Right lobe of liver (tissue), 6 donors: Measurements from ENCODE around the gene HSCB. TPM values are rescaled to one million over a fixed set of nuclear protein-coding genes. Genes with fewer than 3 reads are reported as not detected.

ENCODE experiments used
- ATAC-seq, 4 donors: fragments of 200-7000 bp; cut with Tn5 transposase; one replicate each; pipeline ENCODE4 v1.9.1; 2020; ENCODE audit warnings: mild to moderate bottlenecking in 4 of 4, moderate library complexity in 4 of 4
- DNase-seq, 3 donors: peaks; one replicate each; pipeline ENCODE4 v3.0.0-alpha.2; 2020
- H3K27ac ChIP-seq, 3 donors: fragments of 200-600 bp; one replicate each; pipeline ENCODE4 v1.8.0; 2022
- H3K27me3 ChIP-seq, 2 donors: fragments of 200-600 bp; one replicate each; pipeline ENCODE4 v1.8.0; 2022
- H3K36me3 ChIP-seq, 4 donors: fragments of 200-600 bp; sonication (generic) in 1 of 4; one replicate each; pipeline versions ENCODE4 v1.5.1 to v1.8.0; 2017 to 2022; ENCODE audit warnings: control low read depth in 1 of 4
- H3K4me1 ChIP-seq, 4 donors: fragments of 200-600 bp; sonication (generic) in 1 of 4; one replicate each; pipeline versions ENCODE4 v1.5.1 to v1.8.0; 2017 to 2022; ENCODE audit warnings: control low read depth in 1 of 4
- H3K4me3 ChIP-seq, 3 donors: fragments of 200-600 bp; one replicate each; pipeline ENCODE4 v1.8.0; 2022
- H3K9me3 ChIP-seq, 4 donors: fragments of 200-600 bp; sonication (generic) in 1 of 4; one replicate each; pipeline versions ENCODE4 v1.5.1 to v1.8.0; 2017 to 2022; ENCODE audit warnings: control low read depth in 1 of 4
- POLR2A ChIP-seq: fragments of 450-650 bp; IDR thresholded peaks from one replicate; pipeline ENCODE4 v1.6.1; 2017; ENCODE audit warnings: antibody characterized with exemption, mild to moderate bottlenecking
- WGBS: methylation state at CpG from one replicate; pipeline ENCODE4 v1.1.6; 2018; ENCODE audit warnings: low coverage, low lambda C conversion rate; ENCODE audit not compliant: insufficient coverage; ENCODE audit errors: missing lambda C conversion rate; 5-methylcytosine and 5-hydroxymethylcytosine counted together
- intact Hi-C, 2 donors: fragments of 100-400 bp; cut with DNase I; formaldehyde crosslinking; loops; one replicate each; pipeline versions ENCODE4 v1.11.2 to v1.14.1; 2022
- total RNA-seq, 6 experiments: library from RNA; depleted of rRNA in 2 of 6; stranded (reverse); fragments of >200 nt in 2 of 6; fragmentation: NEBNext Ultra II Directional in 3 of 6; extraction: Animal tissue kit (Norgen Biotek cat#: 25700) in 3 of 6; gene quantifications; one replicate each; pipeline versions ENCODE4 v1.1.0 to v1.2.4, GENCODE V29; 2016 to 2023
- TF ChIP-seq, protein P1 (sequence below), 4 donors: fragments of 200-600 bp in 3 of 4; fragments of 450-650 bp in 1 of 4; IDR thresholded peaks; one replicate each; pipeline versions ENCODE4 v1.5.1 to v1.8.0; 2016 to 2022; ENCODE audit warnings: antibody characterized with exemption in 4 of 4, mild to moderate bottlenecking in 2 of 4
- donor health status: DM: no; HTN: yes; CAD: no.
- donor health status: DM: no; HTN: no; CAD: no.
- donor health status: DM: no; HTN: no; CAD: no.
- donor health status: DM: no; HTN: yes; CAD: no.
- donor health status: DM: no; HTN: yes; CAD: no.

The HSCB gene
- total RNA-seq, 6 experiments from 2014 or later: 11.6 to 29.0 (median 13.4) TPM

DNA sequence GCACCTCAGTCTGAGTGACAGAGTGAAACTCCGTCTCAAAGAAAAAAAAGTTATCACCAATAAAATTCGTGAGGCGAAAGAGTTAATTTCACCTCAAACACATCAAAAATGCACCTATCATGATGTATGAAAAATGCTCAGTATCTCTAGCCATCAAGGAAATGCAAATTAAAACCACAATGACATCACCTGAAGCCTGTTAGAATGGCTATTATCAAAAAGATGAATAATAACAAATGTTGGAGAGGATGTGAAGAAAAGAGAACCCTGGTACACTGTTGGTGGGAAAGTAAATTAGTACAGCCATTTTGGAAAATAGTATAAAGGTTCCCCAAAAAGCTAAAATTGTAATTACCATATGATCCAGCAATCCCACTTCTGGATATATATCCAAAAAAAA, 23.8 kb upstream of the HSCB start:
- DNase-seq: no peak
- H3K4me3 ChIP-seq: no peak overlapping the region
- intact Hi-C loops: no loop called here
- ATAC-seq: no peak
- no peaks in the 10 kb centered on the region for H3K36me3 ChIP-seq
- no peak overlapping the region for H3K27ac ChIP-seq
- no peak for TF ChIP-seq POLR2A
- TF ChIP-seq, protein P1, sequence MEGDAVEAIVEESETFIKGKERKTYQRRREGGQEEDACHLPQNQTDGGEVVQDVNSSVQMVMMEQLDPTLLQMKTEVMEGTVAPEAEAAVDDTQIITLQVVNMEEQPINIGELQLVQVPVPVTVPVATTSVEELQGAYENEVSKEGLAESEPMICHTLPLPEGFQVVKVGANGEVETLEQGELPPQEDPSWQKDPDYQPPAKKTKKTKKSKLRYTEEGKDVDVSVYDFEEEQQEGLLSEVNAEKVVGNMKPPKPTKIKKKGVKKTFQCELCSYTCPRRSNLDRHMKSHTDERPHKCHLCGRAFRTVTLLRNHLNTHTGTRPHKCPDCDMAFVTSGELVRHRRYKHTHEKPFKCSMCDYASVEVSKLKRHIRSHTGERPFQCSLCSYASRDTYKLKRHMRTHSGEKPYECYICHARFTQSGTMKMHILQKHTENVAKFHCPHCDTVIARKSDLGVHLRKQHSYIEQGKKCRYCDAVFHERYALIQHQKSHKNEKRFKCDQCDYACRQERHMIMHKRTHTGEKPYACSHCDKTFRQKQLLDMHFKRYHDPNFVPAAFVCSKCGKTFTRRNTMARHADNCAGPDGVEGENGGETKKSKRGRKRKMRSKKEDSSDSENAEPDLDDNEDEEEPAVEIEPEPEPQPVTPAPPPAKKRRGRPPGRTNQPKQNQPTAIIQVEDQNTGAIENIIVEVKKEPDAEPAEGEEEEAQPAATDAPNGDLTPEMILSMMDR (IDR thresholded peaks at IDR 0.05): no peak
- H3K9me3 ChIP-seq: no peaks in the 10 kb centered on the region
- 92% methylated on average over 3 of the region's 3 CpGs for WGBS
- H3K4me1 ChIP-seq: no peaks in the 10 kb centered on the region
- H3K27me3 ChIP-seq: no peaks in the 10 kb centered on the region

DNA sequence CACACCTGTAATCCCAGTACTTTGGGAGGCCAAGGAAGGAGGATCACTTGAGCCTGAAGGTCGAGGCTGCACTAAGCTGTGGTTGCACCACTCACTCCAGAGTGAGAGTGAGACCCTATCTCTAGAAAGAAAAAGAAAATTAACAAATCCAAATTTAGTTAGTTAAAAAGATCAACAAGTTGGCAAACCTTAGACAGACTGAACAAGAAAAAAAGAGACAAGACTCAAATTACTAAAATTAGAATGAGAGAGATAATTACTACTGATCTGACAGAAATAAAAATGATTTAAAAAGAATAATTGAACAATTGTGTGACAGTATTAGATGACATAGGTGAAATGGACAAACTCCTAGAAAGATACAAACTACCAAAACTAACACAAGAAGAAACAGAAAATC, 13.8 kb upstream of the HSCB start:
- DNase-seq: no peak
- intact Hi-C loops: no loop called here
- WGBS: 94% methylated on average over 1 of the region's 1 CpG
- Histone ChIP-seq H3K27me3 (no peaks in the 10 kb centered on the region), H3K9me3 (no peaks in the 10 kb centered on the region), H3K27ac (no peak overlapping the region), H3K4me1 (no peaks in the 10 kb centered on the region), H3K36me3 (no peaks in the 10 kb centered on the region), H3K4me3 (no peak overlapping the region)
- TF ChIP-seq, protein P1 (IDR thresholded peaks at IDR 0.05): no peak
- TF ChIP-seq POLR2A: no peak
- ATAC-seq: no peak

DNA sequence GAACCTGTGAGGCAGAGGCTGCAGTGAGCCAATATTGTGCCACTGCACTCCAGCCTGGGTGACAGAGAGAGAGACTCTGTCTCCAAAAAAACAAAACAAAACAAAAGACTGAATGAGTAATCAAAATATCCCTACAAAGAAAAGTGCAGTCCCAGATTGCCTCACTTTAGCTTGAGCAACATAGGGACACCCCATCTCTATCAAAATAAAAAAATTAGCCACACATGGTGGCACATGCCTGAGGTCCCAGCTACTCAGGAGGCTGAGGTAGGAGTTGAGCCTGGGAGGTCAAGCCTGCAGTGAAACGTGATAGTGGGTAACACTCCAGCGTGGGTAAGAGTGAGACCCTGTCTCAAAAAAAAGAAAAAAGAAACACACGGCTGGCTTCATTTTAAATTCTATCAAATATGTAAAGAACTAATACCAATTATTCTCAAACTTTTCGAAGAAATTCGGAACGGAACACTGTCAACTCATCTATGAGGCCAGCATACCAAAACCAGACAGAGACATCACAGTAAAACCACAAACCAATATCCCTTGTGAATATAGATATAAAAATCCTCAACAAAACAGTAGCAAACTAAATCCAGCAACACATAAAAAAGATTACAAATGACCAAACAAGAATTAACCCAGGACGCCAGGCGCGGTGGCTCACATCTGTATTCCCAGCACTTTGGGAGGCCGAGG, 13.1 kb upstream of the HSCB start:
- Histone ChIP-seq H3K36me3 (no peaks in the 10 kb centered on the region), H3K27me3 (no peaks in the 10 kb centered on the region), H3K4me3 (no peak overlapping the region), H3K27ac (no peak overlapping the region), H3K4me1 (no peaks in the 10 kb centered on the region), H3K9me3 (no peaks in the 10 kb centered on the region)
- ATAC-seq: no peak
- 95% methylated on average over 10 of the region's 10 CpGs for WGBS
- no peak for DNase-seq
- intact Hi-C loops: no loop called here
- no peak for TF ChIP-seq POLR2A
- TF ChIP-seq, protein P1 (IDR thresholded peaks at IDR 0.05): no peak

DNA sequence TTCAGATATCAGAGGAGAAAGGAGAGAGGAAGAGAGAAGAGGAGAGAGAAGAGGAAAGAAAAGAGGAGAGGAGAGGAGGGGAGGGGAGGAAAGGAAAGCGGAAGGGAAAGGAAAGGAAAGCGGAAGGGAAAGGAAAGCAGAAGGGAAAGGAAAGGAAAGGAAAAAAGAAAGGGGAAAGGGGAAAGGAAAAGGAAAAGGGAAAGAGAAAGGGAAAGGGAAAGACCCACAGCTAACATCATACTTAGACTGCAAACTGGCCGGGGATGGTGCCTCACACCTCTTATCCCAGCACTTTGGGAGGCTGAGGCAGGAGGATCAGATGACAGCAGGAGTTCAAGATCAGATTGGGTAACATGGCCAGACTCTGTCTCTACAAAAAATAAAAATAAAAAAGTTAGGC, 11.7 kb upstream of the HSCB start:
- H3K4me1 ChIP-seq: no peaks in the 10 kb centered on the region
- H3K4me3 ChIP-seq: no peak overlapping the region
- no peaks in the 10 kb centered on the region for H3K36me3 ChIP-seq
- intact Hi-C loops: no loop called here
- ATAC-seq: no peak
- WGBS: 63% methylated on average over 3 of the region's 3 CpGs
- H3K27ac ChIP-seq: no peak overlapping the region
- no peaks in the 10 kb centered on the region for H3K27me3 ChIP-seq
- H3K9me3 ChIP-seq: no peaks in the 10 kb centered on the region
- DNase-seq: no peak
- TF ChIP-seq POLR2A: no peak
- TF ChIP-seq, protein P1 (IDR thresholded peaks at IDR 0.05): no peak

DNA sequence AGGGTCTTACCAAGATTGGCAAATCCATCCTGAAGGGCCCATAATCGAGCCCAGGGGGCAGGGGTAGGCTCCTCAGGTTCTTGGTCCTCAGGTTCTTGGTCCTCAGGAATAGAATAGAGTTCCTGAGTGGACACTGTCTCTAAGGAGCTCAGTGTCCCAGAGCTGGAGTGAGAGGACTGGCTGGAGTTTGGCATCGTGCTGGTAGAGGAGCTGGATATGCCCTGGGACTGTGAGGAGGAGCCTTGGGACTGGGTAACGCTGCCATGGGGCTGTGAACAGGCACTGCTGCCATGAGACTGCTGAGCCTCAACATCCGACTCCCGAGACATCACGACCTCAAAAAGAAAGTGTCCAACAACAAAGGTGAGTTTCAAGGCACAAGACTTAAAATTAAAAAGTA, 7.4 kb upstream of the HSCB start:
- H3K27me3 ChIP-seq: no peaks in the 10 kb centered on the region
- ATAC-seq: peak in 1 of 4 donors; percentile 14
- H3K27ac ChIP-seq: no peak overlapping the region
- H3K9me3 ChIP-seq: no peaks in the 10 kb centered on the region
- TF ChIP-seq, protein P1 (IDR thresholded peaks at IDR 0.05): no peak
- no peak for TF ChIP-seq POLR2A
- no peaks in the 10 kb centered on the region for H3K4me1 ChIP-seq
- no peak overlapping the region for H3K4me3 ChIP-seq
- WGBS: 91% methylated on average over 4 of the region's 6 CpGs
- intact Hi-C loops: no loop called here
- H3K36me3 ChIP-seq: no peaks in the 10 kb centered on the region
- DNase-seq: no peak
